ENCODE results near the gene MYO5B. TPM values are rescaled to one million over a fixed set of nuclear protein-coding genes. Genes with fewer than 3 reads are reported as not detected.

MYO5B gene
- polyA plus RNA-seq, 1 of the 3 experiments (the other 2 are of a cell fraction), result 1.3 TPM

DNA sequence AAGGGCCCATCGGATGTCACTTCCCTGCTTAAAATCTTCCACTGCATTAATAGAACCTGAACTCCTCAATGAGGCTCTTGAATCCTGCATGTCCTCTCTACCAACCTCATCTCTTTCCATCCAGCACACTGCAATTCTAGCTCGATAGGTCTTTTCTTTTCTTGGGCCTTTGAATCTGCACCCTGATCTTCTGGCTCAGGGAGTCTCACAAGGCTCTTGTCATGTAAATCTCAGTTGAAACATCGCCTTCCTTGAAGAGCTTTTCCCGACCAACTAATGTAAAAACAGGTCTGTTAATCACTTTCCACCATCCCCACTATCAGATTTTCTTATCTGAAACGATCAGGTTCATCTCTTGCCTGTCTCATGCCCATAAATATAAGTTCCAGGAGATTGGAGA is 120.5 kb downstream of the MYO5B start:
- CTCF ChIA-PET, result no interaction called here
- DNase-seq, result no peak
- Histone ChIP-seq H3K36me3 (replicated peaks in 1 of 2; ENCODE audit: control insufficient read depth in 1 of 2, insufficient read depth in 2 of 2, low read length in 1 of 2) (no peaks in the 10 kb centered on the region), H3K4me3 (ENCODE audit: low read depth in 2 of 2, low read length in 1 of 2) (no peak overlapping the region), H3K9me2 (no peaks in the 10 kb centered on the region), H3K27ac (ENCODE audit: low read depth in 2 of 2, low read length in 1 of 2) (no peak overlapping the region), H3K9me3 (no peaks in the 10 kb centered on the region), H4K20me1 (ENCODE audit: insufficient read depth) (no peaks in the 10 kb centered on the region), H3K9ac (no peak overlapping the region), H3K4me2 (no peak overlapping the region), H3K79me2 (ENCODE audit: insufficient read depth) (no peaks in the 10 kb centered on the region), H2AFZ (ENCODE audit: low read depth) (no peak overlapping the region), H3K27me3 (ENCODE audit: insufficient read depth) (no peaks in the 10 kb centered on the region; the same call in 1 of the 2 replicates), H3F3A (replicated peaks; ENCODE audit: insufficient read depth) (no peaks in the 10 kb centered on the region), H3K4me1 (ENCODE audit: control insufficient read depth in 1 of 2, insufficient read depth in 2 of 2, low read depth in 1 of 2, low read length in 1 of 2) (no peaks in the 10 kb centered on the region)
- TF ChIP-seq, protein P1, sequence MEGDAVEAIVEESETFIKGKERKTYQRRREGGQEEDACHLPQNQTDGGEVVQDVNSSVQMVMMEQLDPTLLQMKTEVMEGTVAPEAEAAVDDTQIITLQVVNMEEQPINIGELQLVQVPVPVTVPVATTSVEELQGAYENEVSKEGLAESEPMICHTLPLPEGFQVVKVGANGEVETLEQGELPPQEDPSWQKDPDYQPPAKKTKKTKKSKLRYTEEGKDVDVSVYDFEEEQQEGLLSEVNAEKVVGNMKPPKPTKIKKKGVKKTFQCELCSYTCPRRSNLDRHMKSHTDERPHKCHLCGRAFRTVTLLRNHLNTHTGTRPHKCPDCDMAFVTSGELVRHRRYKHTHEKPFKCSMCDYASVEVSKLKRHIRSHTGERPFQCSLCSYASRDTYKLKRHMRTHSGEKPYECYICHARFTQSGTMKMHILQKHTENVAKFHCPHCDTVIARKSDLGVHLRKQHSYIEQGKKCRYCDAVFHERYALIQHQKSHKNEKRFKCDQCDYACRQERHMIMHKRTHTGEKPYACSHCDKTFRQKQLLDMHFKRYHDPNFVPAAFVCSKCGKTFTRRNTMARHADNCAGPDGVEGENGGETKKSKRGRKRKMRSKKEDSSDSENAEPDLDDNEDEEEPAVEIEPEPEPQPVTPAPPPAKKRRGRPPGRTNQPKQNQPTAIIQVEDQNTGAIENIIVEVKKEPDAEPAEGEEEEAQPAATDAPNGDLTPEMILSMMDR (IDR thresholded peaks at IDR 0.05), result no peak
- no peak for TF ChIP-seq MXI1 (IDR thresholded peaks at IDR 0.05; ENCODE audit: low read depth, low read length)
- TF ChIP-seq GABPA (IDR thresholded peaks at IDR 0.05; ENCODE audit: low read depth), result no peak
- no peak for TF ChIP-seq MEF2A (IDR thresholded peaks at IDR 0.05; ENCODE audit: borderline replicate concordance, low read depth)
- TF ChIP-seq, protein P2, sequence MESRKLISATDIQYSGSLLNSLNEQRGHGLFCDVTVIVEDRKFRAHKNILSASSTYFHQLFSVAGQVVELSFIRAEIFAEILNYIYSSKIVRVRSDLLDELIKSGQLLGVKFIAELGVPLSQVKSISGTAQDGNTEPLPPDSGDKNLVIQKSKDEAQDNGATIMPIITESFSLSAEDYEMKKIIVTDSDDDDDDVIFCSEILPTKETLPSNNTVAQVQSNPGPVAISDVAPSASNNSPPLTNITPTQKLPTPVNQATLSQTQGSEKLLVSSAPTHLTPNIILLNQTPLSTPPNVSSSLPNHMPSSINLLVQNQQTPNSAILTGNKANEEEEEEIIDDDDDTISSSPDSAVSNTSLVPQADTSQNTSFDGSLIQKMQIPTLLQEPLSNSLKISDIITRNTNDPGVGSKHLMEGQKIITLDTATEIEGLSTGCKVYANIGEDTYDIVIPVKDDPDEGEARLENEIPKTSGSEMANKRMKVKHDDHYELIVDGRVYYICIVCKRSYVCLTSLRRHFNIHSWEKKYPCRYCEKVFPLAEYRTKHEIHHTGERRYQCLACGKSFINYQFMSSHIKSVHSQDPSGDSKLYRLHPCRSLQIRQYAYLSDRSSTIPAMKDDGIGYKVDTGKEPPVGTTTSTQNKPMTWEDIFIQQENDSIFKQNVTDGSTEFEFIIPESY (IDR thresholded peaks at IDR 0.05; ENCODE audit: borderline replicate concordance, low read depth), result no peak
- no peak for TF ChIP-seq RCOR1 (IDR thresholded peaks at IDR 0.05; ENCODE audit: low read length)
- TF ChIP-seq RAD21 (IDR thresholded peaks at IDR 0.05; ENCODE audit: low read length), result no peak
- no peak for TF ChIP-seq TAF1 (IDR thresholded peaks at IDR 0.05; ENCODE audit: borderline replicate concordance, low read depth, low read length)
- TF ChIP-seq TEAD4 (IDR thresholded peaks at IDR 0.05; ENCODE audit: borderline replicate concordance, insufficient read depth), result no peak
- no peak for TF ChIP-seq FOXJ3 (CRISPR knock-in tag; IDR thresholded peaks at IDR 0.05)
- TF ChIP-seq, protein P3, sequence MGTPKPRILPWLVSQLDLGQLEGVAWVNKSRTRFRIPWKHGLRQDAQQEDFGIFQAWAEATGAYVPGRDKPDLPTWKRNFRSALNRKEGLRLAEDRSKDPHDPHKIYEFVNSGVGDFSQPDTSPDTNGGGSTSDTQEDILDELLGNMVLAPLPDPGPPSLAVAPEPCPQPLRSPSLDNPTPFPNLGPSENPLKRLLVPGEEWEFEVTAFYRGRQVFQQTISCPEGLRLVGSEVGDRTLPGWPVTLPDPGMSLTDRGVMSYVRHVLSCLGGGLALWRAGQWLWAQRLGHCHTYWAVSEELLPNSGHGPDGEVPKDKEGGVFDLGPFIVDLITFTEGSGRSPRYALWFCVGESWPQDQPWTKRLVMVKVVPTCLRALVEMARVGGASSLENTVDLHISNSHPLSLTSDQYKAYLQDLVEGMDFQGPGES (IDR thresholded peaks at IDR 0.05; ENCODE audit: low read depth, low read length), result no peak
- no peak for TF ChIP-seq GATA2 (CRISPR knock-in tag; IDR thresholded peaks at IDR 0.05)
- no peak for TF ChIP-seq RFX5 (IDR thresholded peaks at IDR 0.05; ENCODE audit: low read length)
- POLR2A ChIA-PET, result no interaction called here
- WGBS (ENCODE audit: low lambda C conversion rate), result 7% methylated on average over 5 of the region's 5 CpGs

DNA sequence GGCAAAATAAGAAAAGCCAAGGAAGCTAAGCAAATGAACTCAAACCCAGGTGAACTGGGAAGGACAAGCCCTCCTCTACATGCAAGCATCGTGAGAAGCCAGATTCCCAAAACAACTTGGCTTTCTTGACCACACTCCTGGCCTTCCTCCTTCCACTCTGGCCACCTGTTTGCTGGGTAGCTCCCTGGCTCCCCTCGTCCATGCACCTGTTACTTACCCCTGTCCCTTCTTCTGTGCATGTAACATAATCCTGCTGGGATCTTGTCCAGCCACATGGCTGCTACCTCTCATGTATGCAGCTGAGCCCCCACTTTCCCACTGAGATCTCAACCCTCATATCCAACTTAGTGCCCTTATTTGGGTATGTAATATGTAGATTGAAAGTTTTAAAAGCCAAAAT is 121.6 kb downstream of the MYO5B start:
- H3K9me2 ChIP-seq, result no peaks in the 10 kb centered on the region
- ChIA-PET CTCF (no interaction called here), POLR2A (no interaction called here)
- H3K4me3 ChIP-seq (ENCODE audit: low read depth in 2 of 2, low read length in 1 of 2), result no peak overlapping the region
- DNase-seq, result no peak
- H3K4me1 ChIP-seq (ENCODE audit: control insufficient read depth in 1 of 2, insufficient read depth in 2 of 2, low read depth in 1 of 2, low read length in 1 of 2), result no peaks in the 10 kb centered on the region
- no peak overlapping the region for H3K9ac ChIP-seq
- H3K4me2 ChIP-seq, result no peak overlapping the region
- no peaks in the 10 kb centered on the region for H4K20me1 ChIP-seq (ENCODE audit: insufficient read depth)
- H3K36me3 ChIP-seq (replicated peaks in 1 of 2; ENCODE audit: control insufficient read depth in 1 of 2, insufficient read depth in 2 of 2, low read length in 1 of 2), result no peaks in the 10 kb centered on the region
- no peak overlapping the region for H3K27ac ChIP-seq (ENCODE audit: low read depth in 2 of 2, low read length in 1 of 2)
- 5% methylated on average over 2 of the region's 2 CpGs for WGBS (ENCODE audit: low lambda C conversion rate)
- H3K9me3 ChIP-seq, result no peaks in the 10 kb centered on the region
- no peaks in the 10 kb centered on the region for H3F3A ChIP-seq (replicated peaks; ENCODE audit: insufficient read depth)
- H3K79me2 ChIP-seq (ENCODE audit: insufficient read depth), result no peaks in the 10 kb centered on the region
- no peaks in the 10 kb centered on the region; the same call in 1 of the 2 replicates for H3K27me3 ChIP-seq (ENCODE audit: insufficient read depth)
- no peak overlapping the region for H2AFZ ChIP-seq (ENCODE audit: low read depth)
- TF ChIP-seq EZH2phosphoT487 (IDR thresholded peaks at IDR 0.05; ENCODE audit: borderline replicate concordance, low read depth), result no peak
- TF ChIP-seq, protein P2 (IDR thresholded peaks at IDR 0.05; ENCODE audit: borderline replicate concordance, low read depth), result no peak
- TF ChIP-seq, protein P4, sequence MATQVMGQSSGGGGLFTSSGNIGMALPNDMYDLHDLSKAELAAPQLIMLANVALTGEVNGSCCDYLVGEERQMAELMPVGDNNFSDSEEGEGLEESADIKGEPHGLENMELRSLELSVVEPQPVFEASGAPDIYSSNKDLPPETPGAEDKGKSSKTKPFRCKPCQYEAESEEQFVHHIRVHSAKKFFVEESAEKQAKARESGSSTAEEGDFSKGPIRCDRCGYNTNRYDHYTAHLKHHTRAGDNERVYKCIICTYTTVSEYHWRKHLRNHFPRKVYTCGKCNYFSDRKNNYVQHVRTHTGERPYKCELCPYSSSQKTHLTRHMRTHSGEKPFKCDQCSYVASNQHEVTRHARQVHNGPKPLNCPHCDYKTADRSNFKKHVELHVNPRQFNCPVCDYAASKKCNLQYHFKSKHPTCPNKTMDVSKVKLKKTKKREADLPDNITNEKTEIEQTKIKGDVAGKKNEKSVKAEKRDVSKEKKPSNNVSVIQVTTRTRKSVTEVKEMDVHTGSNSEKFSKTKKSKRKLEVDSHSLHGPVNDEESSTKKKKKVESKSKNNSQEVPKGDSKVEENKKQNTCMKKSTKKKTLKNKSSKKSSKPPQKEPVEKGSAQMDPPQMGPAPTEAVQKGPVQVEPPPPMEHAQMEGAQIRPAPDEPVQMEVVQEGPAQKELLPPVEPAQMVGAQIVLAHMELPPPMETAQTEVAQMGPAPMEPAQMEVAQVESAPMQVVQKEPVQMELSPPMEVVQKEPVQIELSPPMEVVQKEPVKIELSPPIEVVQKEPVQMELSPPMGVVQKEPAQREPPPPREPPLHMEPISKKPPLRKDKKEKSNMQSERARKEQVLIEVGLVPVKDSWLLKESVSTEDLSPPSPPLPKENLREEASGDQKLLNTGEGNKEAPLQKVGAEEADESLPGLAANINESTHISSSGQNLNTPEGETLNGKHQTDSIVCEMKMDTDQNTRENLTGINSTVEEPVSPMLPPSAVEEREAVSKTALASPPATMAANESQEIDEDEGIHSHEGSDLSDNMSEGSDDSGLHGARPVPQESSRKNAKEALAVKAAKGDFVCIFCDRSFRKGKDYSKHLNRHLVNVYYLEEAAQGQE (IDR thresholded peaks at IDR 0.05; ENCODE audit: low read depth, low read length), result no peak
- TF ChIP-seq RXRA (IDR thresholded peaks at IDR 0.05; ENCODE audit: borderline replicate concordance, low read depth), result no peak
- no peak for TF ChIP-seq FOSL2 (IDR thresholded peaks at IDR 0.05; ENCODE audit: borderline replicate concordance, low read depth)

Measured in SK-N-SH (cell line).